Measurements from ENCODE around the gene IRF4.

Gene IRF4

GRCh38 chr6:385614-386013 is 5.9 kb upstream of the IRF4 start:
- no peaks in the 10 kb centered on the region for H3K4me1 ChIP-seq (ENCODE audit: control insufficient read depth in 2 of 2, insufficient read depth in 1 of 2, low read depth in 1 of 2, low read length in 2 of 2)
- no CpG with 5 or more reads among the region's 10 CpGs for WGBS, 2 donors (ENCODE audit: extremely low coverage in 2 of 2, insufficient read length in 2 of 2, insufficient replicate concordance in 1 of 2)
- DNase-seq (ENCODE audit: low spot score): no peak
- H3K79me1 ChIP-seq (ENCODE audit: low read depth, low read length): no peaks in the 10 kb centered on the region
- no peak overlapping the region for H2AFZ ChIP-seq (ENCODE audit: low read length)
- H3K36me3 ChIP-seq (replicated peaks in 1 of 2; ENCODE audit: control insufficient read depth in 2 of 2, insufficient read depth in 2 of 2, low read length in 2 of 2): no peaks in the 10 kb centered on the region
- H2AK5ac ChIP-seq (ENCODE audit: low read depth, low read length): no peak overlapping the region
- H3K27me3 ChIP-seq (ENCODE audit: control insufficient read depth in 3 of 3, insufficient read depth in 3 of 3, low read depth in 1 of 3, low read length in 3 of 3): peaks cover 0 to 93% (median 9%) of the 10 kb centered on the region in 3 experiments
- no peak overlapping the region for H3K23ac ChIP-seq (ENCODE audit: low read depth, low read length, poor library complexity)
- H2BK120ac ChIP-seq (ENCODE audit: low read depth, low read length): no peak overlapping the region
- H3K4me3 ChIP-seq (ENCODE audit: low read length in 2 of 2): no peak overlapping the region
- H3K27ac ChIP-seq (replicated peaks; ENCODE audit: low read length): no peak overlapping the region
- no peak overlapping the region for H3K18ac ChIP-seq (ENCODE audit: low read length)
- no peak overlapping the region for H3K9ac ChIP-seq (ENCODE audit: low read depth, low read length, poor library complexity)
- no peak overlapping the region for H2BK5ac ChIP-seq (ENCODE audit: low read length)
- no peak overlapping the region for H3K4ac ChIP-seq (ENCODE audit: low read length)
- H3K4me2 ChIP-seq (ENCODE audit: insufficient read depth, low read length, poor library complexity, severe bottlenecking): no peak overlapping the region
- no peak overlapping the region for H2BK15ac ChIP-seq (ENCODE audit: low read length)
- H2BK12ac ChIP-seq (ENCODE audit: low read length): no peak overlapping the region
- no peak overlapping the region for H3K14ac ChIP-seq (ENCODE audit: low read length)
- peaks cover 0 to 5% of the 10 kb centered on the region in 2 donors for H3K9me3 ChIP-seq (replicated peaks in 1 of 2; ENCODE audit: control insufficient read depth in 2 of 2, insufficient read depth in 1 of 2, low read depth in 1 of 2, low read length in 2 of 2)
- no peak overlapping the region for H4K8ac ChIP-seq (ENCODE audit: low read depth, low read length)
- no peak overlapping the region for H4K91ac ChIP-seq (ENCODE audit: low read depth, low read length, poor library complexity)

DNA sequence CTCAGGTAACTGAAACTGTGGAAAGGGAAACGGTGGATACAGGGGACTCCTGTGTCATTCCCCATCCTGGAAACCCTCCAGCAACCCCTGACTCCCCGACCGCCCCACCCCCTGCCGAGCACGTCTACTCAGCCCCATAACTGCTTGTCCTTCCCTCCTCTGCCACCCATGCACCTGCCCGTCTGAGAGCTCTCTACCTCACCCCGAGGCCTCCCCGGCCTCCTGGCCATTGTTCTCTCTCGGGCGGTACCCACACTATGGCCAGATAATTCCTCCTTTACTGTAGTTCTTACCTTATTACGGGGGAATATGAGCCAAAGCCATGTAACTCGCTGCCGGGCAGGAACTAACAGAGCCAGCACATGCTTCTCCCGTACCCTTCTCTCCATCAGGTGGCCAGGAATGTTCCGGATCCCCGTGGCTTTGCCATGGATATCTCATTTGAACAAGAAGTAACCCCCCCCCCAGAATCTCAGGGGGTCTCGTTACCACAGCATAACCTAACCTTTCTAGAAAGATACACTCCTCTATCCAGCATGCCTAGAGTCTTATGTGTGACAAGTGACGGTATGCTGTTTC is 4.8 kb upstream of the IRF4 start:
- Histone ChIP-seq H3K9me3 (replicated peaks in 1 of 2; ENCODE audit: control insufficient read depth in 2 of 2, insufficient read depth in 1 of 2, low read depth in 1 of 2, low read length in 2 of 2) (no peaks in the 10 kb centered on the region), H3K27me3 (ENCODE audit: control insufficient read depth in 3 of 3, insufficient read depth in 3 of 3, low read depth in 1 of 3, low read length in 3 of 3) (peaks cover 0 to 95% (median 20%) of the 10 kb centered on the region in 3 experiments), H3K79me1 (ENCODE audit: low read depth, low read length) (no peaks in the 10 kb centered on the region), H2BK15ac (ENCODE audit: low read length) (no peak overlapping the region), H3K4ac (ENCODE audit: low read length) (no peak overlapping the region), H2BK12ac (ENCODE audit: low read length) (no peak overlapping the region), H2AK5ac (ENCODE audit: low read depth, low read length) (no peak overlapping the region), H2BK5ac (ENCODE audit: low read length) (no peak overlapping the region), H3K4me1 (ENCODE audit: control insufficient read depth in 2 of 2, insufficient read depth in 1 of 2, low read depth in 1 of 2, low read length in 2 of 2) (no peaks in the 10 kb centered on the region), H2BK120ac (ENCODE audit: low read depth, low read length) (no peak overlapping the region), H3K9ac (ENCODE audit: low read depth, low read length, poor library complexity) (no peak overlapping the region), H3K4me3 (ENCODE audit: low read length in 2 of 2) (no peak overlapping the region), H2AFZ (ENCODE audit: low read length) (no peak overlapping the region), H3K36me3 (replicated peaks in 1 of 2; ENCODE audit: control insufficient read depth in 2 of 2, insufficient read depth in 2 of 2, low read length in 2 of 2) (no peaks in the 10 kb centered on the region), H4K91ac (ENCODE audit: low read depth, low read length, poor library complexity) (no peak overlapping the region), H3K27ac (replicated peaks; ENCODE audit: low read length) (no peak overlapping the region), H3K23ac (ENCODE audit: low read depth, low read length, poor library complexity) (no peak overlapping the region), H3K18ac (ENCODE audit: low read length) (no peak overlapping the region), H4K8ac (ENCODE audit: low read depth, low read length) (no peak overlapping the region), H3K4me2 (ENCODE audit: insufficient read depth, low read length, poor library complexity, severe bottlenecking) (no peak overlapping the region), H3K14ac (ENCODE audit: low read length) (no peak overlapping the region)
- no CpG with 5 or more reads among the region's 18 CpGs for WGBS, 2 donors (ENCODE audit: extremely low coverage in 2 of 2, insufficient read length in 2 of 2, insufficient replicate concordance in 1 of 2)
- DNase-seq (ENCODE audit: low spot score): no peak

DNA sequence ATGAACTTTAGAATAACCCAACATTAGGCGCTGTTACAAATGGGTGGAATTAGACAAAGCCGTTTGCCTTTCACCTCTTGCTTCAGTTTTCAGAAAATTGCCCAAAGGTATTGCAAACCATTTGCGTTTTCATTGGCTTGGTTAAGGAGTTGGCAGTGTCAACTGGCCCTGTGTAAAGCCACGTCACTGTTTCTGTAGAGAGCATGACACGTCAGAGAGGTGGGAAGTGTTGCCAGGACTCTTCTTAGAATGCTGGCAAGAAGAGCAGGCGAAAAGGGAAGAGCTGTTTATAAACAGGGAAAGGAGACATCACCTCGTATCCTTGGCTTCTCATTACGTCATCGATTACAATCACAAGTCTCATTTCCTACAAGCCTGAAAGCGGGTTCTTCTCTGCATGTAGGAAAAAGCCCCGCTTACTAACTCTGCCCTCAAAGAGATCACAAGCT is 4.2 kb upstream of the IRF4 start:
- H2AK5ac ChIP-seq (ENCODE audit: low read depth, low read length): no peak overlapping the region
- no peak overlapping the region for H3K4ac ChIP-seq (ENCODE audit: low read length)
- H3K9ac ChIP-seq (ENCODE audit: low read depth, low read length, poor library complexity): no peak overlapping the region
- no peak overlapping the region for H4K8ac ChIP-seq (ENCODE audit: low read depth, low read length)
- no peaks in the 10 kb centered on the region for H3K79me1 ChIP-seq (ENCODE audit: low read depth, low read length)
- H3K27me3 ChIP-seq (ENCODE audit: control insufficient read depth in 3 of 3, insufficient read depth in 3 of 3, low read depth in 1 of 3, low read length in 3 of 3): peaks cover 4 to 95% (median 25%) of the 10 kb centered on the region in 3 experiments
- no peak overlapping the region for H3K14ac ChIP-seq (ENCODE audit: low read length)
- no peak overlapping the region for H2BK120ac ChIP-seq (ENCODE audit: low read depth, low read length)
- DNase-seq (ENCODE audit: low spot score): no peak
- H3K9me3 ChIP-seq (replicated peaks in 1 of 2; ENCODE audit: control insufficient read depth in 2 of 2, insufficient read depth in 1 of 2, low read depth in 1 of 2, low read length in 2 of 2): no peaks in the 10 kb centered on the region
- H2BK15ac ChIP-seq (ENCODE audit: low read length): no peak overlapping the region
- H3K4me2 ChIP-seq (ENCODE audit: insufficient read depth, low read length, poor library complexity, severe bottlenecking): no peak overlapping the region
- no peak overlapping the region for H2BK12ac ChIP-seq (ENCODE audit: low read length)
- H3K4me1 ChIP-seq (ENCODE audit: control insufficient read depth in 2 of 2, insufficient read depth in 1 of 2, low read depth in 1 of 2, low read length in 2 of 2): no peaks in the 10 kb centered on the region
- H3K23ac ChIP-seq (ENCODE audit: low read depth, low read length, poor library complexity): no peak overlapping the region
- no peak overlapping the region for H2AFZ ChIP-seq (ENCODE audit: low read length)
- H3K18ac ChIP-seq (ENCODE audit: low read length): no peak overlapping the region
- no peak overlapping the region for H3K27ac ChIP-seq (replicated peaks; ENCODE audit: low read length)
- WGBS, 2 donors (ENCODE audit: extremely low coverage in 2 of 2, insufficient read length in 2 of 2, insufficient replicate concordance in 1 of 2): no CpG with 5 or more reads among the region's 11 CpGs
- no peaks in the 10 kb centered on the region for H3K36me3 ChIP-seq (replicated peaks in 1 of 2; ENCODE audit: control insufficient read depth in 2 of 2, insufficient read depth in 2 of 2, low read length in 2 of 2)
- no peak overlapping the region for H4K91ac ChIP-seq (ENCODE audit: low read depth, low read length, poor library complexity)
- no peak overlapping the region for H3K4me3 ChIP-seq (ENCODE audit: low read length in 2 of 2)
- no peak overlapping the region for H2BK5ac ChIP-seq (ENCODE audit: low read length)

DNA sequence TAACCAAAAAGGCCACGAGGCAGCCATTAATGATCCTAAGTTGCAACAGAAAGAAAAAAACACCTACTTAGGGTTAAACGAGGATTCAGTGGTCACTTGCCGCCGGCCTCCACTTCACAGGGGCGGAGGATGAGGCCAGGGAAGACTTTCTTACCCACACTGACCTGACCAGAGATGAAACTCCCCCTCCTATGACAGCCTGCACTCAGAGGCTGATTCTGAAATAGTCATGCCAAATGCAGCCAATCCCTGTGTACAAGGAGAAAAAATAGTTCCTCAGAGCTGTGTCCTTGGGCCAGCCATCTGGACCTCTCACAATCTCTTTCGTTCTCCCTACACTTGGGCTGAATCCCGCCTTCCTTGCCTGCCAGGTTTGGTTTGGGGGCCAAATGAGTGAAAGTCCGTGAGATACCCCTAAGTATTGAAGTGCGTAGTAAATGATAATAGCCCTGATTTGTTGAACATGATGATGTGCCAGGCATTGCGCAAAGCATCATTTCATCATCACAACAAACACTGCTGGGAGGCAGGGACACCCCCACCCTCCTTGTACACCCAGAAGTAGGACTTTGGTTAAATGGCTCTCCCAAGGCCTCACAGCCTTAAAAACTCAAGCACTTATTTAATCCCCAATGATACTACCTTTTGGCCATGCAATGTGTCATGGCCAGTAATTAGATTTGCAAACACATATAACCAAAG is 3.2 kb upstream of the IRF4 start:
- H3K9me3 ChIP-seq (replicated peaks in 1 of 2; ENCODE audit: control insufficient read depth in 2 of 2, insufficient read depth in 1 of 2, low read depth in 1 of 2, low read length in 2 of 2): no peaks in the 10 kb centered on the region
- no peak overlapping the region for H2BK120ac ChIP-seq (ENCODE audit: low read depth, low read length)
- no CpG with 5 or more reads among the region's 10 CpGs for WGBS, 2 donors (ENCODE audit: extremely low coverage in 2 of 2, insufficient read length in 2 of 2, insufficient replicate concordance in 1 of 2)
- no peak overlapping the region for H3K14ac ChIP-seq (ENCODE audit: low read length)
- no peak overlapping the region for H3K23ac ChIP-seq (ENCODE audit: low read depth, low read length, poor library complexity)
- H3K4ac ChIP-seq (ENCODE audit: low read length): no peak overlapping the region
- H4K8ac ChIP-seq (ENCODE audit: low read depth, low read length): no peak overlapping the region
- H2AK5ac ChIP-seq (ENCODE audit: low read depth, low read length): no peak overlapping the region
- H3K79me1 ChIP-seq (ENCODE audit: low read depth, low read length): no peaks in the 10 kb centered on the region
- H3K4me2 ChIP-seq (ENCODE audit: insufficient read depth, low read length, poor library complexity, severe bottlenecking): no peak overlapping the region
- no peak overlapping the region for H2BK15ac ChIP-seq (ENCODE audit: low read length)
- no peak overlapping the region for H4K91ac ChIP-seq (ENCODE audit: low read depth, low read length, poor library complexity)
- DNase-seq (ENCODE audit: low spot score): no peak
- no peak overlapping the region for H3K27ac ChIP-seq (replicated peaks; ENCODE audit: low read length)
- H2BK5ac ChIP-seq (ENCODE audit: low read length): no peak overlapping the region
- H3K4me1 ChIP-seq (ENCODE audit: control insufficient read depth in 2 of 2, insufficient read depth in 1 of 2, low read depth in 1 of 2, low read length in 2 of 2): peaks cover 0 to 2% of the 10 kb centered on the region in 2 donors
- H3K27me3 ChIP-seq (ENCODE audit: control insufficient read depth in 3 of 3, insufficient read depth in 3 of 3, low read depth in 1 of 3, low read length in 3 of 3): peaks cover 14 to 96% (median 36%) of the 10 kb centered on the region in 3 experiments
- no peak overlapping the region for H2BK12ac ChIP-seq (ENCODE audit: low read length)
- no peaks in the 10 kb centered on the region for H3K36me3 ChIP-seq (replicated peaks in 1 of 2; ENCODE audit: control insufficient read depth in 2 of 2, insufficient read depth in 2 of 2, low read length in 2 of 2)
- H3K9ac ChIP-seq (ENCODE audit: low read depth, low read length, poor library complexity): no peak overlapping the region
- no peak overlapping the region for H3K4me3 ChIP-seq (ENCODE audit: low read length in 2 of 2)
- no peak overlapping the region for H3K18ac ChIP-seq (ENCODE audit: low read length)
- H2AFZ ChIP-seq (ENCODE audit: low read length): no peak overlapping the region
